ENCODE data around the gene ZFC3H1. TPM values are rescaled to one million over a fixed set of nuclear protein-coding genes. Genes with fewer than 3 reads are reported as not detected.

ZFC3H1 gene
- total and polyA plus RNA-seq, 8 donors: 4.9 to 574 (median 112) TPM

DNA sequence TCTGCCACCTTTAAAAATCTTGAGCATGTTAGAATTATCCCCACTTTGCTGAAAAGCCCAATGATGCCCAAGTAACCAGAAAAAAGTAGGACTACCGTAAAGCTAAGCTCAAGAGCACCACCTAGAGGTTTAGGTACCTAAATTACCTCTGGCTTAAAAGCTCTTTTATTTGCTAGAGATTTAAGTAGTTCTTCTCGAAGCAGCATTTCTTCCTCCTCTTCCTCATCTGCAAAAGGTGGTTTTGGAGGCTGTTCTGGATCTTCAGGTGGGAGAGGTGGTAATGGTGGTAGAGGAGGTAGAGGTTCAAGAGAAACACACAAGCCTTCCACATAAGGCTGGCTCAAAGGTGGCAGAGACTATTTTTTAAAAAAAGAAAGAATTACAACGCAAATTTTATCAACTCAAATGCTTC, 26.9 kb downstream of the ZFC3H1 start:
- peak in 1 of 2 donors; percentile 83 for DNase-seq
- H3K27ac ChIP-seq: no peak overlapping the region
- peaks cover 0 to 4% (median 0%) of the 10 kb centered on the region in 4 donors for H3K4me1 ChIP-seq
- no peaks in the 10 kb centered on the region for H3K27me3 ChIP-seq
- peaks cover 49 to 100% (median 94%) of the 10 kb centered on the region in 4 donors for H3K36me3 ChIP-seq
- TF ChIP-seq POLR2A (IDR thresholded peaks at IDR 0.05) (no peak), EP300 (IDR thresholded peaks at IDR 0.05) (no peak), POLR2AphosphoS5 (IDR thresholded peaks at IDR 0.05) (no peak)
- TF ChIP-seq, protein P1, sequence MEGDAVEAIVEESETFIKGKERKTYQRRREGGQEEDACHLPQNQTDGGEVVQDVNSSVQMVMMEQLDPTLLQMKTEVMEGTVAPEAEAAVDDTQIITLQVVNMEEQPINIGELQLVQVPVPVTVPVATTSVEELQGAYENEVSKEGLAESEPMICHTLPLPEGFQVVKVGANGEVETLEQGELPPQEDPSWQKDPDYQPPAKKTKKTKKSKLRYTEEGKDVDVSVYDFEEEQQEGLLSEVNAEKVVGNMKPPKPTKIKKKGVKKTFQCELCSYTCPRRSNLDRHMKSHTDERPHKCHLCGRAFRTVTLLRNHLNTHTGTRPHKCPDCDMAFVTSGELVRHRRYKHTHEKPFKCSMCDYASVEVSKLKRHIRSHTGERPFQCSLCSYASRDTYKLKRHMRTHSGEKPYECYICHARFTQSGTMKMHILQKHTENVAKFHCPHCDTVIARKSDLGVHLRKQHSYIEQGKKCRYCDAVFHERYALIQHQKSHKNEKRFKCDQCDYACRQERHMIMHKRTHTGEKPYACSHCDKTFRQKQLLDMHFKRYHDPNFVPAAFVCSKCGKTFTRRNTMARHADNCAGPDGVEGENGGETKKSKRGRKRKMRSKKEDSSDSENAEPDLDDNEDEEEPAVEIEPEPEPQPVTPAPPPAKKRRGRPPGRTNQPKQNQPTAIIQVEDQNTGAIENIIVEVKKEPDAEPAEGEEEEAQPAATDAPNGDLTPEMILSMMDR (IDR thresholded peaks at IDR 0.05): peak in 5 of 7 experiments; percentile 24 to 70 (median 43)
- intact Hi-C loops (cut with DNase I; ENCODE audit: low total_unique reads): no loop called here
- 24 to 34% (median 31%) methylated on average over 3 of the region's 3 CpGs for WGBS, 5 donors
- no peaks in the 10 kb centered on the region for H3K9me3 ChIP-seq
- H3K4me3 ChIP-seq: no peak overlapping the region

DNA sequence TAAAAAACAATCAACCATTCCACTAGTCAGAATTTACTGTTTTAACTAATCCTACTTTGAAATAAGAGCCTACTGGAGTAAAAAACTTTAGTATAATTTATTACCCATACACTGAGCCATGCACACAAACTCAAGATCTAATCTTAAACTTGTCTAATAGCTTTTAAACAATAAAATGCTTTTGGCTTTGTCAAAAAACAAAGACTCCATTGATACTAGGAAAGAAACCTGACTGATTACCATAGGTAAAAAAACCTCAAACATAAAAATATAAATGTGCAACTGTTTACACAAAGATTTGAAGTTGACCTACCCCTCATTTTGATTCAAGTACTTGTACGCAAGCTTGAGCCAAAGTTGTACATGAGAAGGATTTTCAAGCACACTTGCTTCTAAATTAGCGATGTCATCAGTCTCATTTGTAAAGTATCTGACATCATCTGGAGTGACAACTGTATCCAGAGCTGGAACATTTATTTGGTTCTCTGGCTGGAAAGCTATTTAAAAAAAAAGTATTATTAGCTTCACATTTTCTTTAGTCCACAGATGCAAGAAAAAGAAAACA, 36.1 kb downstream of the ZFC3H1 start:
- H3K4me3 ChIP-seq: no peak overlapping the region
- no peak overlapping the region for H3K27ac ChIP-seq
- H3K36me3 ChIP-seq: peaks cover 59 to 100% (median 98%) of the 10 kb centered on the region in 4 donors
- intact Hi-C loops (cut with DNase I; ENCODE audit: low total_unique reads): no loop called here
- 33 to 68% (median 55%) methylated on average over 2 of the region's 2 CpGs for WGBS, 5 donors
- H3K27me3 ChIP-seq: no peaks in the 10 kb centered on the region
- no peaks in the 10 kb centered on the region for H3K9me3 ChIP-seq
- TF ChIP-seq, protein P1 (IDR thresholded peaks at IDR 0.05): no peak
- TF ChIP-seq POLR2A (IDR thresholded peaks at IDR 0.05) (no peak), EP300 (IDR thresholded peaks at IDR 0.05) (no peak), POLR2AphosphoS5 (IDR thresholded peaks at IDR 0.05) (no peak)
- DNase-seq: no peak
- H3K4me1 ChIP-seq: peaks cover 0 to 15% (median 0%) of the 10 kb centered on the region in 4 donors

DNA sequence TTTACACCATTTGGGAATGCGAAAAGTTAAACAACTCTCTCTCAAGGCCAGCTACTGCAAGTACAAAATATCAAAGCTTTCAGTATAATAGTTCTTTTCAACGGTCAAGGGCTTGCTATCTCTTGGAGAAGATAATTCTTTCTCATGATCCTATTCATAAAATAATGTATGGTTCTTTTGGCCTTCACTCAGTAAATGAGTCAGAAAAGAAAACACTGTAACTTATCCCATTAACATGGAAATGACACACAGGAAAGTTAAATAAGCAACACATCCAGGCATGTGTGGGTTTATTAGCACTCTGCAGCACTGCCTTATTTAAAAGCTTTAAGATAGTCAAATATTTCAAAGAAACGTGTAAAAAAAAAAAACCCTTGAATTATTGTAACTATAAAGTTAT, 36.9 kb downstream of the ZFC3H1 start:
- no peaks in the 10 kb centered on the region for H3K9me3 ChIP-seq
- no peak for DNase-seq
- intact Hi-C loops (cut with DNase I; ENCODE audit: low total_unique reads): no loop called here
- H3K27ac ChIP-seq: no peak overlapping the region
- peaks cover 0 to 15% (median 0%) of the 10 kb centered on the region in 4 donors for H3K4me1 ChIP-seq
- TF ChIP-seq POLR2AphosphoS5 (IDR thresholded peaks at IDR 0.05) (no peak), EP300 (IDR thresholded peaks at IDR 0.05) (no peak), POLR2A (IDR thresholded peaks at IDR 0.05) (no peak)
- TF ChIP-seq, protein P1 (IDR thresholded peaks at IDR 0.05): no peak
- peaks cover 59 to 100% (median 98%) of the 10 kb centered on the region in 4 donors for H3K36me3 ChIP-seq
- no peaks in the 10 kb centered on the region for H3K27me3 ChIP-seq
- H3K4me3 ChIP-seq: no peak overlapping the region
- WGBS, 5 donors: 33 to 62% (median 39%) methylated on average over 3 of the region's 3 CpGs

DNA sequence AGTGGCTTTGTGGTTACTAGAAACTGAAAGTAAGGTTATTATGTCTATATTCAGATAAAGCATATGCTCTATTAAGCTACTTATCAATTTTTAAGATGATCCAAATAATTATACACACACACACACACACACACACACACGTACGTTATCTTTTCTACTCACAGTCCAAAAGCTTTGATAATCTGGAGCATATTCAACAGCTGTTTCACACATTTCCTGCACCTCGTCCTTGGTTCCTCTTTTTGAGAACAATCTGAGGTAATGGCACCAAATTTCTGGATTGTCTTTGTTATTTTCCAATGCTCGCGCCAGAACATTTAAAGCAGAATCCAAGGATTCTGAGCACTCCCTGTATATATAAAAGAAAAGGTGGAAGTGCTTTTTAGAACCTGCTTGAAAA, 37.5 kb downstream of the ZFC3H1 start:
- TF ChIP-seq, protein P1 (IDR thresholded peaks at IDR 0.05): no peak
- no peak for TF ChIP-seq EP300 (IDR thresholded peaks at IDR 0.05)
- no peak for TF ChIP-seq POLR2AphosphoS5 (IDR thresholded peaks at IDR 0.05)
- TF ChIP-seq POLR2A (IDR thresholded peaks at IDR 0.05): no peak
- Histone ChIP-seq H3K27me3 (no peaks in the 10 kb centered on the region), H3K4me3 (no peak overlapping the region), H3K9me3 (no peaks in the 10 kb centered on the region), H3K36me3 (peaks cover 62 to 100% (median 98%) of the 10 kb centered on the region in 4 donors), H3K4me1 (peaks cover 0 to 15% (median 0%) of the 10 kb centered on the region in 4 donors), H3K27ac (no peak overlapping the region)
- intact Hi-C loops (cut with DNase I; ENCODE audit: low total_unique reads): no loop called here
- WGBS, 5 donors: 37 to 45% (median 43%) methylated on average over 5 of the region's 5 CpGs
- DNase-seq: no peak

Data from stomach (tissue), 9 donors.